Activated naive CD4-positive, alpha-beta T cell treated with anti-CD3 and anti-CD28 coated beads, Interleukin-2, amount 10 ng/mL, durations not matched to agents 7 days and 5 days (primary cell): ENCODE results near the gene RAB28.
A peak's percentile ranks its signal among the peaks of the same experiment; 100 is the strongest.

Source experiments
- CTCF ChIA-PET: fragments of 350-600 bp; sonication (Branson Sonifier 250); formaldehyde crosslinking; loops from one replicate; lab custom pipeline; 2021; ENCODE audit warnings: antibody characterized with exemption; lab: Charles Lee
- DNase-seq: peaks from one replicate; pipeline ENCODE4 v3.0.0-alpha.2; 2020
- H3K27ac Mint-ChIP-seq: one replicate; pipeline ENCODE4 v1.8.0; 2021; ENCODE audit warnings: mild to moderate bottlenecking, moderate library complexity, mixed read lengths
- H3K27me3 Mint-ChIP-seq: one replicate; pipeline ENCODE4 v1.8.0; 2021; ENCODE audit warnings: mild to moderate bottlenecking, mixed read lengths
- H3K36me3 Mint-ChIP-seq: one replicate; pipeline ENCODE4 v1.8.0; 2021; ENCODE audit warnings: mixed read lengths
- H3K4me1 Mint-ChIP-seq: one replicate; pipeline ENCODE4 v1.8.0; 2021; ENCODE audit warnings: mixed read lengths
- H3K4me3 Mint-ChIP-seq: one replicate; pipeline ENCODE4 v1.8.0; 2021; ENCODE audit warnings: mild to moderate bottlenecking, moderate library complexity, mixed read lengths
- H3K9me3 Mint-ChIP-seq: one replicate; pipeline ENCODE4 v1.8.0; 2021; ENCODE audit warnings: mixed read lengths

Gene RAB28

DNA sequence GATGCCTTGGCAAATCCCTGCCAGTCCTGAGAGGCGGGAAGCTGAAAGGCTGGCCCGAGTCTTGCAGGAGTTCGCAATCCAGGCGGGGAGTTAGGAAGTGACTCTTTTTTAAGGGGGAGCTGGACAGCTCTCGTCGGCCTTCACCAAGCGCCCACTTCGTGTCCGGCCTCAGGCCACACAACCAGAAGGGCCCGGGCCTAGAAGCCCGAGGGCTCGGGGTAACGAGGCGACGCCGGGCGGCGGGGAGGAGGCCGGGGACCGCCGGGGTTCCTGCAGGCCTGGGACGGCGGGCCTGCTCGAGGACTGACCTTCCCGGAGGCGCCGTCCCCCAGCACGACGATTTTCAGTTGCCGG, 395 bp downstream of the RAB28 start:
- peak overlapping the region; percentile 96 for H3K27ac Mint-ChIP-seq
- DNase-seq = peak; percentile 43
- H3K36me3 Mint-ChIP-seq = no peaks in the 10 kb centered on the region
- peaks cover under 1% of the 10 kb centered on the region for H3K27me3 Mint-ChIP-seq
- H3K4me3 Mint-ChIP-seq = peak overlapping the region; percentile 82
- H3K4me1 Mint-ChIP-seq = peaks cover 31% of the 10 kb centered on the region
- CTCF ChIA-PET = no interaction called here
- no peaks in the 10 kb centered on the region for H3K9me3 Mint-ChIP-seq

DNA sequence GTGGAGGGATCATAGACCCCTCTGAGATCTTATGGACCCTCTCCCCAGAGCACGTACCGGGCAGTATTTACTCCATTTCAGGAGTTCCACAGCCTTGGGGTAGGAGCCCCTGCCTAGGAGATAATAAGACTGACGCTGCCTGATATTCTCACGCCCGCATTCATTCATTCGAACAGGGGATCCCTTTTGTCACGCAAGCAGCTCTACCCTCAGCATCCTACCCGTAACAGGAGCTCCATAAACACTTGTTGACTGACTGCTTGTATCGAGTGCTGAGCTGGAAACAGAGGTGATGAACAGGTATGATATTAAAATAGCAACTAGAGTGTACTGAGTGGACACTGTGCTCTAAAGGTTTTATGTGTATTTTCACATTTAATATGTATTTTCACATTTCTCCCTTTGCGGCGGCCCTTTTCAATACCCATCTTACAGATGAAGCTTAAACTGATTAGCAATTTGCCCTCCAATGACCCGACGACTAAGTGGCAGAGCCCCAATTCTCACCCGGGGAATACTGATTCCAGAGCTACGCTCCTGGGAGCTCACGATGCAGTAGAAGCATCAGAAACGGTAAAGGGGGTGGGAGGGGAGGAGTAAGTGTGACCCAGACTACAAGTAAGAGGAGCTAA, 888 bp downstream of the RAB28 start:
- Mint-ChIP-seq H3K4me3 (peak overlapping the region; percentile 82), H3K4me1 (peaks cover 31% of the 10 kb centered on the region), H3K27ac (peak overlapping the region; percentile 88), H3K9me3 (no peaks in the 10 kb centered on the region), H3K36me3 (no peaks in the 10 kb centered on the region), H3K27me3 (no peaks in the 10 kb centered on the region)
- DNase-seq = no peak
- CTCF ChIA-PET = no interaction called here

DNA sequence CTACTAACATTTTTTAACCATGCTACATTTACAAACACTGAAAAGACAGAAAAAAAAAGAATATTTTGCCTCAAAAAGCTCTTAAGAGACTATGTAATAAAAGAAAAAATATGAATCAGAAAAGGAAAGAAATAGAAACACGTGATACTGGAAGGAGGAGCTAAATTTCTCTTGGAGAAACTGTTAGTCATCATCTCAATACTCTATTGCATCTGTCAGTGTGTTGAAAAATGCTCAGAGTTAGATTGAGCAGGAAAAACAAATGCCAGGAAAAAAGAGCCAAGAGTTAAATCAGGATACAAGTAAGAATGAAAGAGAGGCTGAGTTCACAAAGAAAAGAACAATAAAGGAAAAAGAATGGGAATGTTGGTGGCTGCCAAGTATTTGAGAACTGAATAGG, 2.6 kb downstream of the RAB28 start:
- DNase-seq = no peak
- H3K4me1 Mint-ChIP-seq = peaks cover 31% of the 10 kb centered on the region
- CTCF ChIA-PET = interaction anchor here (0.8 kb wide), 1 partner anchor 69 kb away, joined by 3 read pairs; no protein-coding TSS in a partner anchor
- no peak overlapping the region for H3K4me3 Mint-ChIP-seq
- no peaks in the 10 kb centered on the region for H3K27me3 Mint-ChIP-seq
- no peaks in the 10 kb centered on the region for H3K36me3 Mint-ChIP-seq
- H3K27ac Mint-ChIP-seq = no peak overlapping the region
- no peaks in the 10 kb centered on the region for H3K9me3 Mint-ChIP-seq

DNA sequence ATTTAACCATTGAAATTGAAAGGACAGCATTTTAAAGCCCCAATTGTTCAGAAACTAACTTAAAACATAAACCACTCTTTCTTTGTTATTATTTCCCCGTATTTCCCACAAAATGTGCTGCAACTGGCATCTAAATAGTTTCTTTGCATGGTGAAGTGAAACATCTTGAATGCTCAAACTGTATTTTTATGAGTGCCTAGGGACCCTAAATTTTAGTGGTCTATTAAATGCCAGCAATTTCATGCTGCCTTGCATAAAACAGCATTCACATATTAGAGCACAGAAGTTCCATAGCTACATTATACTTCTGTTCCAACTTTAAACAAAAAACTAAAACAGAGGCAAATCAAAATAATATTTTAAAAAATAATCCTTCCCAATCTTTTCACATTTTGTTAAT, 5.4 kb downstream of the RAB28 start:
- CTCF ChIA-PET = no interaction called here
- no peaks in the 10 kb centered on the region for H3K27me3 Mint-ChIP-seq
- H3K27ac Mint-ChIP-seq = no peak overlapping the region
- peaks cover 19% of the 10 kb centered on the region for H3K4me1 Mint-ChIP-seq
- no peak overlapping the region for H3K4me3 Mint-ChIP-seq
- peaks cover 4% of the 10 kb centered on the region for H3K36me3 Mint-ChIP-seq
- no peak for DNase-seq
- H3K9me3 Mint-ChIP-seq = no peaks in the 10 kb centered on the region

DNA sequence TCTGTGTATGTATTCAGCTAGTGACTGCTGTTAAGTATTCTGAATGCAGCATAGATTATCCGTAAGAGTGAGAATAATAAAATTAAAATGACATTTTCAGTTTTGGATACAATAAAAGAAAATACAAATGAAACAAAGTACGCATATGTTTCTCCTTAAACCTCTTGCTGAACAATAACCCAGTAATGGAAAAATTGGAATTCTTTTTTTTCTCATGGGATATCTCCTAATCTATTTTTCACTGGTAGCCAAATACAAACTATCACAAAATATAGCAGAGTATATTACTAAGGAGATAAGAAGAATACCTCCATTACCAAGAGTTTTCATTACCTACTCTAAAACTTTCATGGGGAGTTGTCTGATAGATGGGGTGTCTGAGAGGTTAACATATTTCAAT, 6.0 kb downstream of the RAB28 start:
- CTCF ChIA-PET = no interaction called here
- H3K27me3 Mint-ChIP-seq = no peaks in the 10 kb centered on the region

DNA sequence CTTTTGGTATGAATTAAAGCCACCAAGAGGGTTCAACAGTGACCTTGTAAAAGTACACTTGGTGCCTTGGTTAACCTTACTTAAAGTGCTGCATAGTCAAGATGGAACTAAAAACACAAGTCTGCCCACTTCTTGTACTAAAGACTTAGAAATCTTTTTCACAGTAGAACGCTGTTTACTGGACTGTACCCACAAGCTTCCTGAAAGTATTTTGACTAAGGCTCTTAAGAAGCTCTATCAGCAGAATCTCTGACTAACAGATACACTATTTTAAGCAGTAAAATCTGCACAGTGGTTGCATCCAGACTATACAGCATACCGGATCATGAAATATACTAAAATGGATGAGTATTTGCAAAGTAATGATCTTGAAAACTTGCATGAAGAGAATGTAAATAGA, 7.2 kb downstream of the RAB28 start:
- Mint-ChIP-seq H3K4me1 (peaks cover 7% of the 10 kb centered on the region), H3K4me3 (no peak overlapping the region), H3K27ac (no peak overlapping the region), H3K27me3 (no peaks in the 10 kb centered on the region), H3K9me3 (no peaks in the 10 kb centered on the region), H3K36me3 (peaks cover 9% of the 10 kb centered on the region)
- no peak for DNase-seq
- CTCF ChIA-PET = interaction anchor here (0.5 kb wide), 1 partner anchor 179 kb away, joined by 3 read pairs; no protein-coding TSS in a partner anchor

More for the DNA sequence above, 6.0 kb downstream of the RAB28 start:
- H3K4me3 Mint-ChIP-seq = no peak overlapping the region
- no peak for DNase-seq
- H3K27ac Mint-ChIP-seq = no peak overlapping the region
- peaks cover 6% of the 10 kb centered on the region for H3K36me3 Mint-ChIP-seq
- H3K4me1 Mint-ChIP-seq = peaks cover 14% of the 10 kb centered on the region
- no peaks in the 10 kb centered on the region for H3K9me3 Mint-ChIP-seq

DNA sequence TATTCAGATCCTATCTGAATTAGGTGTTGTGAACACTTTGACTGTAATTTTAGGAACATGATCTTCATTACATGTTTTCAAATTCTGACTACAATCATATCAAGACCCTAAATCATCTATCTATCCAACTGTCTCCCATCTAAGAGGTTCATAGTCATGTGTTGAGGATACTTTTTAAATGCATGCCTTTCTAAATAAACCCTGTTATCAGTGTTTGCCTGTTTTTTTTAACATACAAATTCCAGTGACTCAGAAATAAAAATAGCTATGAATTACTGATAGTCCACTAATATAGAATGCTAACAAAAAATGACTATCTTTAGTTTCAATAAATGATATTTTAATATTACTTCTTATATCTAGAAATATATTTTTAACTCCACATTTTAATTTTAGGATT, 8.0 kb downstream of the RAB28 start:
- H3K27ac Mint-ChIP-seq = no peak overlapping the region
- no peaks in the 10 kb centered on the region for H3K27me3 Mint-ChIP-seq
- peaks cover 1% of the 10 kb centered on the region for H3K4me1 Mint-ChIP-seq
- no peaks in the 10 kb centered on the region for H3K9me3 Mint-ChIP-seq
- H3K4me3 Mint-ChIP-seq = no peak overlapping the region
- CTCF ChIA-PET = no interaction called here
- peaks cover 9% of the 10 kb centered on the region for H3K36me3 Mint-ChIP-seq
- no peak for DNase-seq

DNA sequence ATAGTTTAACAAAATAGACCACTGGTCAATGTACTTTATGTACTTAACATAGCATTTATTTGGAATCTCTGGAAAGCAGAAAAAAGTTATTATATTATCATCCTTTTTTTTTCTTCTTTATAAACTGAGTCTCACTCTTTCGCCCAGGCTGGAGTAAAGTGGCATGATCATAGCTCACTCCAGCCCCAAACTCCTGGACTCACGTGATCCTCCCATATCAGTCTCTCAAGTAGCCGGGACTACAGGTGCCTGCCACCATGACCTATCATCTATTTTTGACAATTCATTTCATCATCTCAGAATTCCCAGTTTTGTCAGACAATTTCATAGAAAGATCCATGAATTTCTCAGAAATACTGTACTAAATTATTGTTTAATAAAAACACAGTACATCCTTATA, 12.7 kb downstream of the RAB28 start:
- CTCF ChIA-PET = no interaction called here
- no peak for DNase-seq
- Mint-ChIP-seq H3K4me1 (no peaks in the 10 kb centered on the region), H3K27me3 (no peaks in the 10 kb centered on the region), H3K9me3 (no peaks in the 10 kb centered on the region), H3K27ac (no peak overlapping the region), H3K36me3 (peaks cover 10% of the 10 kb centered on the region), H3K4me3 (no peak overlapping the region)

DNA sequence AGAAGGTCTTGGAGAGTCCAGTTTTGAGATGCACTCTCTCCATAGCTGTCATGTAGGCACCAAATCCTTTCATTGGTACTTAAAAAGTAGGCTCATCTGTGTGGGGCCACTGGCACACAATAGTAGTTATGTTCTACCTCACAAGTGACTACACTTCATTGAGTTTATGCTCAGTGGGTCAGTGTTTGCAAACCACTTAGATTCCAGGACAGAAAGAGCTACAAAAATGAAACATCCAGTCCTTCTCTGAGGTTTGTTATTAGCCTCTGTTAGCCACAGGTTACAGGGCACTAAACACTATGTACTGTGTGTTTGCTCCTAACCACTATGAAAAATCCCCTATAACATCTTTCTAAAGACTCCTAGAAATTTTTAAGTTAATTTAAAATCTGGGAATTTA, 13.8 kb downstream of the RAB28 start:
- Mint-ChIP-seq H3K9me3 (no peaks in the 10 kb centered on the region), H3K27me3 (no peaks in the 10 kb centered on the region), H3K27ac (no peak overlapping the region), H3K36me3 (peaks cover 10% of the 10 kb centered on the region), H3K4me3 (no peak overlapping the region), H3K4me1 (no peaks in the 10 kb centered on the region)
- CTCF ChIA-PET = no interaction called here
- DNase-seq = no peak

DNA sequence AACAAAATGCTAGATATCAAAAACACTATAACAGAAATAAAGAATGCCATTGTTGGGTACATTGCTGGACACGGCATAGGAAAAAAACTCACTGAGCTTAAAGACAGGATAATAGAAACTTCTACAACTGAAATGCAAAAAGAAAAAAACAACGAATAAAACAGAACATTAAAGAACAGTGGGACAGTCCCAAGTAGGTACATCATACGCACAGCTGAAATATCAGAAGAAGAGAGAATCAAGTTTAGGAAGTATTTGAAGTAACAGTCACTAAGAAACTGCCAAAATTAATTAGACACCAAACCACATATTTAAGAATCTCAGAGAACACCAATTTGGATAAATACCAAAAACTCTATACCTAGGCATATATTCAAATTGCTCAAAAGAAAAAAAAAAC, 19.2 kb downstream of the RAB28 start:
- peaks cover 5% of the 10 kb centered on the region for H3K36me3 Mint-ChIP-seq
- DNase-seq = no peak
- H3K9me3 Mint-ChIP-seq = no peaks in the 10 kb centered on the region
- no peak overlapping the region for H3K27ac Mint-ChIP-seq
- CTCF ChIA-PET = no interaction called here
- H3K4me3 Mint-ChIP-seq = no peak overlapping the region
- no peaks in the 10 kb centered on the region for H3K27me3 Mint-ChIP-seq
- H3K4me1 Mint-ChIP-seq = no peaks in the 10 kb centered on the region

DNA sequence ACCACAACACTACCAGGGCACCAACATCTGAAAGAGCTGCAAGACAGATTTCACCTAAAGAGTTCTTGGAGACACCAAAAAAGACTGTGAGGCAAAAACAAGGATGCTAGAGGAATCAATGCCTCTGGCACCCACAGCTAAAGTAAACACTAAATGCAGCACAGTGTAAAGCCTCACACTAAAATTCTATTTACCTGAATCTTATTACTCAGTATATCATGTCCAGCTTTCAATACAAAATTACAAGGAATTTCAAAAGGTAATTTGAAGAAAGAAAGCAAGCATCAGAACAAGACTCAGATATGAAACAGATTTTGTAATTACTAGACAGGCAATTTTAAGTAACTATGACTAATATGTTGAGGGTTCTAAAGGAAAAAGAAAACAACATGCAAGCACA, 19.6 kb downstream of the RAB28 start:
- Mint-ChIP-seq H3K4me1 (no peaks in the 10 kb centered on the region), H3K4me3 (no peak overlapping the region), H3K27me3 (no peaks in the 10 kb centered on the region), H3K9me3 (no peaks in the 10 kb centered on the region), H3K36me3 (peaks cover 7% of the 10 kb centered on the region), H3K27ac (no peak overlapping the region)
- CTCF ChIA-PET = no interaction called here
- DNase-seq = no peak

DNA sequence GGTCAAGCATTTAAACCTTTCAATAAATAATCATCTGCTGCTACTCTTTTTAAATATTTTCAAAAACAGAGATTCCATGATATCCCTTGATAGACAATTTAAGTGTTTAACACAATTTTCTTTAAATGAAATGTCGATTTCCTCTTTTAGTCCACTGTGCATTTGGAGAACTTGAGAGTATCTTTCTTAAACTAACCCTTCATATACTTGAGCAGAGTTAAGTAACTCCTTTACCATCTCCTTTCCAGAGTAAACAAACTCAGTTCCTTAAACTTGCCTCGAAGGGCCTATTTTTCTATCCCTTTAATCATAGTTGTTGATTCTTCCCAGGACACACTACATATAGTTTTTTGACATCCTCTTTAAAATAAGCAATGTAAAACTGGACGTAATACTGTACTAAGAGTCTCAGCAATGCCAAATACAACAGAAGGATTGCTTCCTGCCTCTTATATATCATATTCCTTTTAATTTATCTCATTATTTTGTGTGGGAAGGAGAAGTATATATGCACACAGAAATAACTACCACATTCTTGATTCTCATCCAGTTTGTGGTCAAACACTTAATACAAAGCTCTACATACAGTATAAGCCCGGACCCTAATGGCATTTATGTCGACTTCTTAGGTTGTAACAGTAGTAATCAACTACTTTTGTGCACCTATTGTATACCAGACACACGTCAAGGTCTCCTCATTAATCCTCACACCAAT, 22.8 kb downstream of the RAB28 start:
- peaks cover 15% of the 10 kb centered on the region for H3K36me3 Mint-ChIP-seq
- DNase-seq = no peak
- H3K4me1 Mint-ChIP-seq = no peaks in the 10 kb centered on the region
- H3K4me3 Mint-ChIP-seq = no peak overlapping the region
- no peak overlapping the region for H3K27ac Mint-ChIP-seq
- H3K27me3 Mint-ChIP-seq = no peaks in the 10 kb centered on the region
- CTCF ChIA-PET = no interaction called here
- no peaks in the 10 kb centered on the region for H3K9me3 Mint-ChIP-seq

DNA sequence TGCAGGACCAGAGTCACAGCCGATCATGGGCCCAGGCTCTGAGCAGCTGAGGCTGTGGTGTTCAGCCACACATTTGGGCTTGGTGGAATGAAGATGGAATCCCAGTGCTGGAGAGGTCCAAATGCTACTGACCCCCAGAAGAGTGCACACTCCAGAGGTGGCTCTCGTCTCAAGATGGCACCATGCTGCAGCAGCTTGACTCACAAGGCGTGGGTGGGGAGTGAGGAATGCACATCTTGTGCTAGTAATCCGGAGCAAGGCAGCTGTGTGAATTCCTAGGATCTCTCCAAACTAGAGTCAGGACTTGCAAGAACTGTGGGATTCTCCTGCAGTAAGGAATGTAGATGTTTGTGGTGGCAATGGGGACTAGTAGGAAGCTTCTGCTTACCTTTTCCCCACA, 28.7 kb downstream of the RAB28 start:
- H3K27ac Mint-ChIP-seq = no peak overlapping the region
- H3K36me3 Mint-ChIP-seq = peaks cover 38% of the 10 kb centered on the region
- CTCF ChIA-PET = no interaction called here
- peaks cover 14% of the 10 kb centered on the region for H3K9me3 Mint-ChIP-seq
- H3K27me3 Mint-ChIP-seq = no peaks in the 10 kb centered on the region
- no peak for DNase-seq
- H3K4me3 Mint-ChIP-seq = no peak overlapping the region
- H3K4me1 Mint-ChIP-seq = peaks cover 20% of the 10 kb centered on the region

DNA sequence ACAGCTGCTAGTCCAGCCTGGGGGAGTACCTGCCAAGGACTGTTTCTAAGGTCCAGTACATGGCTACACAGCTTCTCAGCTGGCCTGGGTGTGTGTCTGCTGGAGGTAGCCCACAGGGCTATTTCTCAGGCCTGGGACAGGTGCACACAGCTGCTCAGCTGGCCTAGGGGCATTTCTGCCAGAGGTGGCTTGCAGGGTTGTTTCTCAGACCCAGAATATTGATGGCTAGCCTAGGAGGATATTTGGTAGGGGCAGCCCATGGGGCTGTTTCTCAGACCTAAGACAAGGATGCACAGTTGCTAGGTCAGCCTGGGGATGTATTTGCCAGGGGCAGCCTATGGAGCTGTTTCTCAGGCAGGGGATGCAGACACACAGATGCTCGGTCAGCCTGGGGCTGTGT, 29.4 kb downstream of the RAB28 start:
- H3K9me3 Mint-ChIP-seq = peaks cover 14% of the 10 kb centered on the region
- CTCF ChIA-PET = no interaction called here
- no peak overlapping the region for H3K27ac Mint-ChIP-seq
- H3K4me3 Mint-ChIP-seq = no peak overlapping the region
- no peak for DNase-seq
- H3K4me1 Mint-ChIP-seq = peaks cover 20% of the 10 kb centered on the region
- H3K27me3 Mint-ChIP-seq = no peaks in the 10 kb centered on the region
- peaks cover 38% of the 10 kb centered on the region for H3K36me3 Mint-ChIP-seq

DNA sequence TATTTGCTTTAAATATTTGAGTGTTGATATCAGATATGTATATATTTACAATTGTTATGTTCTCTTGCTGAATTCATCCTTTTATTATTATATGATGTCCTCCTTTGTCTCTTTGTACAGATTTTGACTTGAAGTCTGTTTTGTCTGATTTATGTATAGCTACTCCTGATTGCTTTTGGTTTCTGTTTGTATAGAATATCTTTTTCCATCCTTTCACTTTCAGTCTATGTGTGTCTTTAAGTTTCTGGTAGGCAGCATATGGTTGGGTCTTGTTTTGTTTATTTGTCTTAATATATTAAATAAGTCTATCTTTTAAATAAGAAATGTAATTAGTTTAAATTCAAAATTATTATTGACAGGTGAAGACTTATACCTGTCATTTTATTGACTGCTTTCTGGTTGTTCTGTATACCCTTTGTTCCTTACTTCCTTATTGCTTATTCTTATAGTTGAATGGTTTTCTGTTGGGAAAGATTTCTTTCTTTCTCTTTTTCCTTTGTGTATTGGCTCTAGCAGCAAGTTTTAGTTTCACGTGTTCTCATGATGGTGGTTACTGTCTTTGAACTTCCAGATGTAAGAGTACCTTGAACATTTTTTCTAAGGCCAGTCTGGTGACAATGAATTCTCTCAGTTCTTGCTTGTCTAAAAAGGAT, 31.1 kb downstream of the RAB28 start:
- peak overlapping the region; percentile 82 for H3K27ac Mint-ChIP-seq
- no peak for DNase-seq
- peaks cover 14% of the 10 kb centered on the region for H3K9me3 Mint-ChIP-seq
- H3K36me3 Mint-ChIP-seq = peaks cover 28% of the 10 kb centered on the region
- CTCF ChIA-PET = no interaction called here
- peak overlapping the region; percentile 22 for H3K4me3 Mint-ChIP-seq
- H3K27me3 Mint-ChIP-seq = no peaks in the 10 kb centered on the region
- H3K4me1 Mint-ChIP-seq = peaks cover 20% of the 10 kb centered on the region
